ENCODE data around the gene SMOC2.

The SMOC2 gene

GRCh38 chr6:168641446-168641845 lies 200.5 kb downstream of the SMOC2 start:
- no peak for DNase-seq (ENCODE audit: low read depth in 1 of 2, low spot score in 1 of 2)

DNA sequence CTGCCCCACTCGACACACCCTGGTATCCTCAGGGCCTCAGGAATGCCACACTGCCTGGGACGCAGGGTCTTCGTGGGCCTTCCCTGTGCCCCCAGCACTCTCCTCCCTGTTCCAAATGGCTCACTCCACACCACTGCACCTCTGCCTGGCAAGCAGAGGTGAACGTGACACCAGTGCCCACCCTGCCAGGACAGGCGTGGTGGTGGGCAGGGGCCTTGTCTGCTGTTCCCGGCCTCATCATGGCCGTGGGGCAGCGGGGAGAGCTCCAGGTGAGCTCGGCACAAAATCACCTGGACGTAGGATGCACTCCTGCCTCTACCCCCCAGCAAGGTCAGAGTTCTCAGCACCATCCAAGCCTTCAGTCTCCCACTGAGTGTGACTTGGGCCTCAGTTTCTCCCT lies 202.4 kb downstream of the SMOC2 start:
- DNase-seq (ENCODE audit: low read depth in 1 of 2, low spot score in 1 of 2), result no peak

- no peak for DNase-seq (ENCODE audit: low read depth in 1 of 2, low spot score in 1 of 2)
Observed at GRCh38 chr6:168645326-168645725, 204.3 kb downstream of the SMOC2 start.

DNA sequence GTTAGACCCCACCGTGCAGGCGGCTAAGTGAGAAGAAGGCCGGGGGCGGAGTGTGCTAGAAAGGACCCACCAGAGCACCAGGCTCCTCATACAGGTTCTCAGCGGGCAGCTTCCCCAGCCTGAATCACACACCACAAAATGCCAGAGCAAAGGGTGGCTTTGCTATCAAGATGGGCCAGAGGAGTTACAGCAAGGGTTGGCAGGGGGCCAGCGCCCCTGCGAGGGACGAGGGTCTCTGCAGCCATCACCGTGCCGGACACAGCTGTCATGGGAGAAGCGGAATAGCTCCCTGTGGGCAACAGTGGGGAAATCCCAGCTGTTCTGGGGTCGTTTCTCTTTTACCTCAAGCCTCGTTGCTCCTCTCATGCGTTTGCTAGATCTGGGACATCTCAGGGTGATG lies 206.3 kb downstream of the SMOC2 start:
- no peak for DNase-seq (ENCODE audit: low read depth in 1 of 2, low spot score in 1 of 2)

- DNase-seq (ENCODE audit: low read depth in 1 of 2, low spot score in 1 of 2), result no peak
Observed at GRCh38 chr6:168648240-168649125, 207.5 kb downstream of the SMOC2 start.

DNA sequence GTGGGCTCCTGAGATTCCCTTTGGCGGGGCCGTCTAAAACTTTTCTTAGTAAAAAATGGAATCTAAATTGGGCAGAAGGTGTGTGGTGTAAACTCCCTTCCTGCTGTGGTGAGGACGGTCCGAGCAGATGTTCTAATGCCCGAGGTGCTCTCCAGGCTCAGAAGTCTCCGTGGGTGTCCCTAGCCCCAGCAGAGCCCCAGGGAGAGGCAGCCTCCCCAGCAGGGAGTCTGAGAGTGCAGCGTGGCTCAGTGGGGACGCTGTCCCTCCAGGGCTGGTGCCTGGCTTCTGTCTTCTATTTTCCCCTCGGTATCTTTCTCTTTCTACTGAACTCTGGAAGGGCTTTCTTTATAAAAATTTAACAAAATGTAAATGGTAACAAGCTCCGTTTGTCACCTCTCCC lies 208.2 kb downstream of the SMOC2 start:
- no peak for DNase-seq (ENCODE audit: low read depth in 1 of 2, low spot score in 1 of 2)

- no peak for DNase-seq (ENCODE audit: low read depth in 1 of 2, low spot score in 1 of 2)
Observed at GRCh38 chr6:168650671-168651111, 209.7 kb downstream of the SMOC2 start.

DNA sequence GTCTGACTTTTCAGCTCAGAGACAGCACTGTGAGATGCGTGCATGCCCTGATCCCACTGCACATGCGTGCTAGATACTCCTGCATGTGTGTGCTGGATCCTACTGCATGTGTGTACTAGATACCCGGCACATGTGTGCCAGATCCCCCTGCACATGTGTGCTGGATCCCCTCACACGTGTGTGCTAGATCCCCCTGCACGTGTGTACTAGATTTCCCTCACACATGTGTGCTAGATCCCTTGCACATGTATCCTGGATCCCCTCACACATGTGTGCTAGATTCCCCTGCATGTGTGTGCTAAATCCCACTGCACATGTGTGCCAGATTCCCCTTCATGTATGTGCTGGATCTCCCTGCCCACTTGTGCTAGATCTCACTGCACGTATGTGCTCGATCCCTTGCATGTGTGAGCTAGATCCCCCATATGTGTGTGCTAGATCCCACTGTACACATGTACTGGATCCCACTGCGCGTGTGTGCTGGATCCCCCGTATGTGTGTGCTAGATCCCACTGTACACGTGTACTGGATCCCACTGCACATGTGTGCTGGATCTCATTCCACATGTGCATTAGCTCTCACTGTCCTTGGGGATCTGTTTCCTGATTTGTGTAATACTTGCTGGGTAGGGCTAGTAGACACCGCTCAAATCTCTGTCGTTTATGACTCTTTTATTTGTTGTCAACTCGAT lies 214.6 kb downstream of the SMOC2 start:
- DNase-seq (ENCODE audit: low read depth in 1 of 2, low spot score in 1 of 2), result no peak

- no peak for DNase-seq (ENCODE audit: low read depth in 1 of 2, low spot score in 1 of 2)
Observed at GRCh38 chr6:168658059-168658458, 217.1 kb downstream of the SMOC2 start.

DNA sequence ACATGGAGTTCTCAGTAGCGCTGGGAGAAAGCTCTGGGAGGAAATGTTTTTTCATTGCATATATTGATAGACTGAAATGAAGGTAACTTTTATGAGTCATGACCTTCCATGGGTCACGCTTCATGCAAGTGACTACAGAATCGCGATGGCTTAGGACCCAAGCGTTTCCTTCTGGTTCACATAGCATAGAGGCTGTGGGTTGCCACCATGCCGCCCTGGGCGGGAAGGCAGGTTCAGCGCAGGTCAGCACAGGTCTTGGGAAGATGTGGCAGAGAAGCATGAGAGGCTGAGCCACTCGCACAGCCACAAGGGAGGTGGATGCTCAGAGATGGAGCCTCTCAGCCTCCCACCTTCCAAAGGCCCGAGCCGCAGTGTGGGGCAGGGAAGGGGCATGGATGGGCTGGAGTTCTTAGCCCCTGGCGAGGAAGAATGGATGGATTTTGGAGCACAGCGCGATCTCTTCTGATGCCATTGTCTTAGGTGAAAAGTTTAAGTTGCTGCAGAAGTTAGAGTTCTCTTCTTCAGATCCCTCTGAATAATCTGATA lies 219.5 kb downstream of the SMOC2 start:
- no peak for DNase-seq (ENCODE audit: low read depth in 1 of 2, low spot score in 1 of 2)

GRCh38 chr6:168662301-168662936 lies 221.4 kb downstream of the SMOC2 start:
- no peak for DNase-seq (ENCODE audit: low read depth in 1 of 2, low spot score in 1 of 2)

DNA sequence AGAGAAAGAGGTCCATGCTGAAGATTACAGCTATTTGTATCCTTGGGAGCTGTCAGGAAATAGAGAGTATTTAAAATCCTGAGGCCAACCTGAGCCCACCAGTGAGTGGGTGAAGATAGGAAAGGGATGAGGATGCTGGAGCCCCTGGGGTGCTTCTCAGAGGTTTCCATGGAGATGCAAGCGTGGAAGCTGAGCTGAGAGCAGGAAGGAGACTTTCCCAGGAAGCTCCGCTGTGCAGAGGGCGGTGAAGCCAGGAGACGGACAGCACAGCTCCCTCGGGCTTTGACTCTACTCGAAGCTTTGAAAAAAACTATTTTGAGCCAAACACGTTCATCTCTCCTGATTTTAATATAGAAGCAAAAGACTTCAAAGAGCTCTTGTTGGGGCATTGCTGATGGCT lies 222.1 kb downstream of the SMOC2 start:
- DNase-seq (ENCODE audit: low read depth in 1 of 2, low spot score in 1 of 2), result no peak

DNA sequence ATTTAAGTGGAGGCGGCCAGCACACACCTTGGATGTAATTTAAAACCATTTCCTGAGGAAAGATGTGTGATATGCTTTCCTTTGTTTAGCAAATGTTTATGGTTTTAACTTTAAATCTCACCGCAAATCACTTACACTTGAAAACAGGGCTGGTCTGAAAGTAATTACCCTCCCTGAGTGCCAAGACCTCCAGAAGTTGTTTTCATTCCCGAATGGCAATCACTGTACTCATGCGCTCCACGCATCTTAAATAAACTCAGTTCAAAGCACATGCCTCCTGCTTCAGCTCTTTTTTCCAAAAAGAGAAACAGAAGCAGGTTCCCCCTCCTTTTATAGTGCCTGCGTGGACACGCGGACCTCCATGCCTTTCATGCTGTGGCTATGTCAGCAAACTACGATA lies 224.0 kb downstream of the SMOC2 start:
- no peak for DNase-seq (ENCODE audit: low read depth in 1 of 2, low spot score in 1 of 2)

DNA sequence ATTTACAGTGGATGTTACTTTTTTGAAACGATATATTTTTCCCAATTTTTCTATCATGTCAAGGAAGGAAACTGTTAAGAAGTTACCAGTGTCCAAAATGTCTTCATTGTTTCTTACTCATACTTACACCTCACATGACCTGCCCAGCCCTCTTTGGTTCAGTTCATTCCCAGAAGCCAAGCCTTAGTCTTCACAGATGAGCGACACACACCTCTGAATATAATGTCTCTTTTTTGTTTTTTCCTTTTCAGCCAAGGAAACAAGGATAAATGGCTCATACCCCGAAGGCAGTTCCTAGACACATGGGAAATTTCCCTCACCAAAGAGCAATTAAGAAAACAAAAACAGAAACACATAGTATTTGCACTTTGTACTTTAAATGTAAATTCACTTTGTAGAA lies 225.2 kb downstream of the SMOC2 start:
- DNase-seq (ENCODE audit: low read depth in 1 of 2, low spot score in 1 of 2), result no peak

DNA sequence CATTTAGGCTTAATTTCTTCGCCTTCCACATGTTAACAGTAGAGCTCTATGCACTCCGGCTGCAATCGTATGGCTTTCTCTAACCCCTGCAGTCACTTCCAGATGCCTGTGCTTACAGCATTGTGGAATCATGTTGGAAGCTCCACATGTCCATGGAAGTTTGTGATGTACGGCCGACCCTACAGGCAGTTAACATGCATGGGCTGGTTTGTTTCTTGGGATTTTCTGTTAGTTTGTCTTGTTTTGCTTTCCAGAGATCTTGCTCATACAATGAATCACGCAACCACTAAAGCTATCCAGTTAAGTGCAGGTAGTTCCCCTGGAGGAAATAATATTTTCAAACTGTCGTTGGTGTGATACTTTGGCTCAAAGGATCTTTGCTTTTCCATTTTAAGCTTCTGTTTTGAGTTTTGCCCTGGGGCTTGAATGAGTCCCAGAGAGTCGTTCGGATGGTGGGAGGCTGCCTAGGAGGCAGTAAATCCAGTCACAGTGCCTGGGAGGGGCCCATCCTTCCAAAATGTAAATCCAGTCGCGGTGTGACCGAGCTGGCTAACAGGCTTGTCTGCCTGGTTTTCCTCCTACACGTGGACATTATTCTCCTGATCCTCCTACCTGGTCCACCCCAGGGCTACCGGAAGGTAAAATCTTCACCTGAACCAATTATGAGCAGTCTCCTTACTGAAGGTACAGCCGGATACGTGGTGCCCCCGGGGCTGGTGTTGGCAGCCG lies 225.9 kb downstream of the SMOC2 start:
- DNase-seq (ENCODE audit: low read depth in 1 of 2, low spot score in 1 of 2), result no peak

GRCh38 chr6:168667428-168667805 lies 226.4 kb downstream of the SMOC2 start:
- DNase-seq (ENCODE audit: low read depth in 1 of 2, low spot score in 1 of 2), result no peak

DNA sequence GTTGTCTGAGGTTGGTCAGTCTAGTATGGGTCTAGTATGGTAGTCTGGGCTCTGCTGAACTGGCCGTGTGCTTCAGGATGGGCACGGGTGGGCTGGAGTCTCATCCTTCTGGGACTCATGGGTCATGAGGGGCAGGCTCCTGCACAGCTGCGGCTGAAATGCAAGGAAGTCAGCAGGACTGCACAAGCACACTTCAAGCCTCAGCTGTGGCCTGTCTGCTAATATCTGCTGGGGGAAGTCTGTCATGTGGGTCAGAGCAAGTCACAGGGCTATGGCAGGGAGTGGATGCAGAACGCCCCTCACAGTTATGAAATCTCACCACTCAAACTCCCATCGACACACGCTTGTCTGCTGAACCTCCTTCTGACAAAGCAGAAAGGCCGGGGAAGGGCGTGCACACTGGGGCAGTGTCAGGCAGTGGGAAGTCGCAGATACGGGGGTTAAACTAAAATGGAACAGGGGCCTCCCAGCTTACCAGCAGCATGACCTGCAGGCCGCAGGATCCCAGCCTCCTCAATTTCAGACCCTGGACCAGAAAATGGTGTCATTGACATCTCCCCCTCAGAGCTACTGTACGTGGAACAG lies 229.5 kb downstream of the SMOC2 start:
- no peak for DNase-seq (ENCODE audit: low read depth in 1 of 2, low spot score in 1 of 2)

DNA sequence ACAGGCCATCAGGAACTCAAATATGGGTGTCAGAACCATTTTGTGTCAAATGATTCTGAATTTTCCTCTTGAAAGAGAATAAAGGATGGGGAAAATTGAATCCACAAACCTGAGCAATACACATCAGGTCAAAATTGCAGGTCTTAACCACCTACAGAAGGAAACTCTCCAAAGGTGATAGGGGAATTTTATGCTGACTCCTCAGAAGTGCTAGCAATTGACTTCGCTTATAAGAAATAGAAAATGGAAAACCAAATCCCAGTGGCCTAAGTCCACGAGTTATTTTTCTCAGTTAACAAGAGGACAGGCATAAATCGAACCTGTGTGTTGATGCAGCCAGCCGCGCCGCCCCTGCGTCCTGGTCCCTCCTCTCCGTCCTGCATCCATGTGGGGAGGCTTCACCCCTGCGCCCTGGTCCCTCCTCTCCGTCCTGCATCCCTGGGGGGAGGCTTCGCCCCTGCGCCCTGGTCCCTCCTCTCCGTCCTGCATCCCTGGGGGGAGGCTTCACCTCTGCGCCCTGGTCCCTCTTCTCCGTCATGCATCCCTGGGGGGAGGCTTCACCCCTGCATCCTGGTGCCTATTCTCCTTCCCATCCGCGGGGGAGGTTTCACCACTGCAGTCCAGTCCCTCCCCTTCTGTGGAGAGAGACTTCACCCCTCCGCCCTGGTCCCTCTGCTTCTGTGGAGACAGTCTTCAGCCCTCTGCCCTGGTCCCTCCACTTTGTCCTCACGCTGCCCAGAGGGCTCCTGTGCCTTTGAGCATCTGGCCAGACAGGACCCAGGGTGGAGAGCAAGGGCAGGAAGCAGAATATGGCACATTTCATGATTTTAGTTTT lies 230.3 kb downstream of the SMOC2 start:
- no peak for DNase-seq (ENCODE audit: low read depth in 1 of 2, low spot score in 1 of 2)

DNA sequence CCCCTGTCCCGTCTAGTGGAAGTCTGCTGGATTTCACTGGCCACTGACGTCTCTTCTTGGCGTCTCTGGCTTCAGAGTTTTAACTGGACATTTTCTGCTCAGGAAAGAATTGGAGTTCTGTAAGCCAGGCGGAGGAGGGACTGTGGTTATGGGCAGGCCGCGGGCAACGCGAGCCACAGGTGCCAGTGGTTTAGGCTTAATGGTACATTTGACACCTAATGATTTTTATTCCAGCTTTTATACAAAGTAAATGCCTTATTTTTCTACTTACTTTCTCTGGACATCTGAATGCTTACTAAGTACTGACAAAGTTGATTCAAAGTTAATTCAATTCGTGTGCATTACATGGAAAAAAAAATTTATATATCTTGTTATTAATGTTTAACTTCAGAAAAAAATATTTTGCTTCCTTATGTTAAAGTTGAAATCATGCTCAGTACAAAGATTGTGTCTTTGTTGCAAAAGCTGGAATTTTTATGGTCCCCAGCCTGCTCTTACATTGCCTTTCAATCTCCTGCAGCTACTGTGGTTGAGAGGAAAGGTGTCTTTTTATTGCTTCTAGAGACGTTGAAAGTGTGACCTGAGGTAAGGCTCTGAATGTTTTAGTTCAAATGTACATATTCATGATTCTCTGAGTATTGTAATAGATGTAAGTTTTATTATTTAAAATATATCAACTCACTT lies 231.0 kb downstream of the SMOC2 start:
- no peak for DNase-seq (ENCODE audit: low read depth in 1 of 2, low spot score in 1 of 2)

All from activated T-helper 1 cell treated with anti-CD3 and anti-CD28 coated beads, Interleukin-2, amount 50 U/mL, for 16 hours (primary cell).